ENCODE results near the gene SCFD1.

- TF ChIP-seq CTCF (IDR thresholded peaks at IDR 0.05) (no peak), POLR2A (IDR thresholded peaks at IDR 0.05) (no peak)
These were observed 129.7 kb downstream of the SCFD1 start for GRCh38 chr14:30751646-30752416.
